Activated CD8-positive, alpha-beta T cell treated with anti-CD3 and anti-CD28 coated beads, Interleukin-2, amount 10 ng/mL, durations not matched to agents 7 days and 5 days (primary cell): Measurements from ENCODE around the gene EXTL1. TPM values are rescaled to one million over a fixed set of nuclear protein-coding genes. Genes with fewer than 3 reads are reported as not detected.

Experiments used
- ATAC-seq: fragments of 150-1000 bp; cut with Tn5 transposase; one replicate; pipeline ENCODE4 v1.10.0; 2021; ENCODE audit warnings: moderate library complexity
- CTCF ChIA-PET: fragments of 350-600 bp; sonication (Branson Sonifier 250); formaldehyde crosslinking; loops from one replicate; lab custom pipeline; 2021; ENCODE audit warnings: antibody characterized with exemption; lab: Charles Lee
- POLR2A ChIA-PET: fragments of 350-600 bp; sonication (Branson Sonifier 250); formaldehyde crosslinking; loops from one replicate; lab custom pipeline; 2021; ENCODE audit warnings: antibody characterized with exemption; lab: Charles Lee
- DNase-seq: peaks from one replicate; pipeline ENCODE4 v3.0.0-alpha.2; 2020
- H3K27ac Mint-ChIP-seq: one replicate; pipeline ENCODE4 v1.8.0; 2021; ENCODE audit warnings: mild to moderate bottlenecking, mixed read lengths
- H3K27me3 Mint-ChIP-seq: one replicate; pipeline ENCODE4 v1.8.0; 2021; ENCODE audit warnings: low read depth, mixed read lengths
- H3K36me3 Mint-ChIP-seq: one replicate; pipeline ENCODE4 v1.8.0; 2021; ENCODE audit warnings: low read depth, mixed read lengths
- H3K4me1 Mint-ChIP-seq: one replicate; pipeline ENCODE4 v1.8.0; 2021; ENCODE audit warnings: low read depth, mixed read lengths
- H3K4me3 Mint-ChIP-seq: one replicate; pipeline ENCODE4 v1.8.0; 2021; ENCODE audit warnings: mild to moderate bottlenecking, mixed read lengths
- H3K9me3 Mint-ChIP-seq: one replicate; pipeline ENCODE4 v1.8.0; 2022; ENCODE audit warnings: mixed read lengths; ENCODE audit not compliant: insufficient read depth
- total RNA-seq, 2 experiments: library from RNA; stranded (reverse); gene quantifications; one replicate each; pipeline ENCODE4 v1.2.3, GENCODE V29; 2021

EXTL1 gene
- total RNA-seq, 2 experiments from 2014 or later: not detected

DNA sequence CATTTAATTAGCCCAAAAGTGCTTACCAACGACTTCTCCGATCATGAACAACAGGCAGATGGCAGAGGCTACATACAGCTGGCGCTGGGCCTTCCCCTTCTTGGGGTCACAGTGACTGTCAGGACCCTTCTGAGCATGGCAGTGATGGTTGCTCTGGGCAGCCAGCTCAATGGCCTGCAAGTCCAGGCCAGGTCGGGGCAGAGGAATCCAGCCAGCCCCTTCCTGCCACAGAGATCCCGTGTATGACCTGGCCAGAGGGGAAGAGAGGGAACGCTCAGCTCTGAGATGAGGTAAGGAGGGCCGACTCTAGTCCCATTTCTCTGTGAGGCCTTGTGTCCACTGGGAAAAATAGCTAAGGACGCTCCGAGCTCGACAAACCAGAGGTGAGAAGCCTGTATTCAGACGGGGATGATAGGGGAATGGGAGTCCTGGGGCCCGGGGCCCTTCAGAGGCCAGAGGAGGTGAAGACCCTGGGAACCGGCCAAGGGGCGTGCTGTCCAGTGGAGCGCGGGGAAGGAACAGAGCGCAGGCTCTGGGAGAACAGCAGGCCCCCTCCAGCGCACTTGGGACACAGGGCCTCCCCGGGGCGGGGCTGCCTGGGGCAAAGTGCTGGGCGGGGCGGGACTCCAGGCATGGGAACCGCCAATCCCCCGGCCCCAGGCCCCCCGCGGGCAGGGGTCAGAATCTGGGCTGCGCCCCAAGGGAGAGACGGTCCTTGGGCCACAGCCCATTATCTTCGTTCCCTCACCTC is 23.6 kb downstream of the EXTL1 start:
- POLR2A ChIA-PET: no interaction called here
- H3K4me1 Mint-ChIP-seq: peaks cover 8% of the 10 kb centered on the region
- no peak overlapping the region for H3K27ac Mint-ChIP-seq
- H3K4me3 Mint-ChIP-seq: no peak overlapping the region
- CTCF ChIA-PET: interaction anchor here (0.7 to 1.9 kb wide), 3 partner anchors 9 to 125 kb away, joined by 3 to 9 read pairs (median 4); partner anchors contain the start of gene ZNF593
- peaks cover 63% of the 10 kb centered on the region for H3K27me3 Mint-ChIP-seq
- H3K9me3 Mint-ChIP-seq: no peaks in the 10 kb centered on the region
- ATAC-seq: no peak
- H3K36me3 Mint-ChIP-seq: no peaks in the 10 kb centered on the region
- DNase-seq: no peak

- no peak for DNase-seq
- ChIA-PET CTCF (interaction anchor here (1.9 kb wide), 1 partner anchor 9 kb away, joined by 9 read pairs; no protein-coding TSS in a partner anchor), POLR2A (no interaction called here)
- Mint-ChIP-seq H3K9me3 (no peaks in the 10 kb centered on the region), H3K4me3 (no peak within 1 kb of the TSS), H3K27me3 (peaks cover 67% of the 10 kb centered on the region), H3K36me3 (no peaks in the 10 kb centered on the region), H3K27ac (no peak within 1 kb of the TSS), H3K4me1 (peaks cover 9% of the 10 kb centered on the region)
- no peak for ATAC-seq
These were observed 24.2 kb downstream of the EXTL1 start, which contains the start of gene SLC30A2 for GRCh38 chr1:26045722-26046245. TSS of gene SLC30A2 (minus strand) at chr1:26046118. CDS start at chr1:26045896, 222 bp downstream.

DNA sequence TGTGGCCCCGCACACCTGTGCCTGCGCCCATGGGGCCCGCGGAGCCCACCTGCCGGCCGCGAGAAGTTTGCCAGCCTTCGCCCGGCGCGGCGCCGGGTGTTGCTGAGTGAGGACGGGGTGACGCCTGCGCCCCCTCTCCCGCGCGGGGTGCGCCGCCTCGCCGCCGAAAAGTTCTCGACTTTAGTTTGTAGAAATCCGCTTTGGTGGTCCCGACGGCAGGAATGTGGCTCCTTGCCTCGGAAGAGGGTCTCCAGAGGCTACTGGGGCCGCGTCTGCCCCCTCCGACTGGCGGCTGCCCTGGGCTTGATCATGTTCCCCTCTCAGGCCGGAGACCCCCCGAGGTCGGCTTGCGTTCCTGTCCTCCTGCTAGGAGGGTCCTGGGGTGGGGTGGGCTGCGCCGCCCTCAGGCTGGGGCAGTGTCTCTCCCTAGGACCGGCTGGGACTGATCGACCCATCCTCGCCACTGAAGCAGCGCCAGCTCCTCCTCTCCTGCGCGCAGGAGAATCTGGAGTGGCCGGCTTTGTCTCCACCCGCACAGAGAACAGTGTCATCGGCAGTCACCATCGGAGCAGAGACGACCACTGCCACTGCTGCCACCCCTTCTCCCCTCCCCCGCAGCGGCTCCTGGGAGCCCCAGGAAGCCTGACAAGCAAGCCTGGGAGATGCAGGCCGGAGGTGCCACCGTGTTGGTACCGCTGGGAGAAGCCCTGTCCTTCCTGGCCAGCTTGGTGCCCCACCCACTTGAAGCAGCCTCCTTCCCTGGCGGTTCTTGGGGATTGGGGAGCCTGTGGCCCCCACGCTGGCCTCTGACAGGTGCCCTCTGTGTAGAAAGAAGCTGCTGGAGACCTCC is 24.9 kb downstream of the EXTL1 start:
- peaks cover 69% of the 10 kb centered on the region for H3K27me3 Mint-ChIP-seq
- ATAC-seq (no peak), DNase-seq (no peak)
- H3K27ac Mint-ChIP-seq: no peak overlapping the region
- peaks cover 16% of the 10 kb centered on the region for H3K4me1 Mint-ChIP-seq
- POLR2A ChIA-PET: no interaction called here
- CTCF ChIA-PET: no interaction called here
- H3K36me3 Mint-ChIP-seq: no peaks in the 10 kb centered on the region
- no peaks in the 10 kb centered on the region for H3K9me3 Mint-ChIP-seq
- no peak overlapping the region for H3K4me3 Mint-ChIP-seq

DNA sequence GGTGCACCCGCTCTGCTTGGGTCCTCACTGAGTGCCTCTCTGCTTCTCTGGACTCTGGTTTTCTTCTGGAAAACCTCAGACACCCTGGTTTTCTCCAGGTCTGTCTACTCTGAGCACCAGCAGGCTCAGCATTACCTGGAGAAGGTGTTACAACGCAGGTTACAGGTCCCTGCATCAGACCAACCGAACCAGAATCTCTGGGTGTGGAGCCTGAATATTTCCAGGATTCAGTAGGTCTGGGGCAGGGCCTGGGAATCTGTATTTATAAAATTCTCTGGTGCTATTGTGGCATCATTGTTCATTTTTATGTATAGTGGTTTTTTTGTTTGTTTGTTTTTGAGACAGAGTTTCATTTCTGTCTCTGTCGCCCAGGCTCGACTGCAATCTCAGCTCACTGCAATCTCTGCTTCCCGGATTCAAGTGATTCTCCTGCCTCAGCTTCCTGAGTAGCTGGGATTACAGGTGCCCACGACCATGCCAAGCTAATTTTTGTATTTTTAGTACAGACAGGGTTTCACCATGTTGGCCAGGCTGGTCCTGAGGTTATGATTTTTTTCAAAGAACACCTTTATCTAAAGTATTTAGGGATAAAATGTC is 25.8 kb downstream of the EXTL1 start:
- Mint-ChIP-seq H3K27ac (no peak overlapping the region), H3K36me3 (no peaks in the 10 kb centered on the region), H3K4me3 (no peak overlapping the region), H3K4me1 (peaks cover 20% of the 10 kb centered on the region), H3K27me3 (peaks cover 73% of the 10 kb centered on the region), H3K9me3 (no peaks in the 10 kb centered on the region)
- DNase-seq (no peak), ATAC-seq (no peak)
- ChIA-PET POLR2A (no interaction called here), CTCF (interaction anchor here (1.2 kb wide), 1 partner anchor 123 kb away, joined by 3 read pairs; the partner anchor contains the start of gene ZNF593)

GRCh38 chr1:26049531-26050247 is 28.1 kb downstream of the EXTL1 start:
- H3K36me3 Mint-ChIP-seq: no peaks in the 10 kb centered on the region
- H3K27me3 Mint-ChIP-seq: peaks cover 65% of the 10 kb centered on the region
- no peak overlapping the region for H3K27ac Mint-ChIP-seq
- DNase-seq: no peak
- H3K4me3 Mint-ChIP-seq: no peak overlapping the region
- no peak for ATAC-seq
- no peaks in the 10 kb centered on the region for H3K9me3 Mint-ChIP-seq
- POLR2A ChIA-PET: no interaction called here
- CTCF ChIA-PET: no interaction called here
- peaks cover 20% of the 10 kb centered on the region for H3K4me1 Mint-ChIP-seq

DNA sequence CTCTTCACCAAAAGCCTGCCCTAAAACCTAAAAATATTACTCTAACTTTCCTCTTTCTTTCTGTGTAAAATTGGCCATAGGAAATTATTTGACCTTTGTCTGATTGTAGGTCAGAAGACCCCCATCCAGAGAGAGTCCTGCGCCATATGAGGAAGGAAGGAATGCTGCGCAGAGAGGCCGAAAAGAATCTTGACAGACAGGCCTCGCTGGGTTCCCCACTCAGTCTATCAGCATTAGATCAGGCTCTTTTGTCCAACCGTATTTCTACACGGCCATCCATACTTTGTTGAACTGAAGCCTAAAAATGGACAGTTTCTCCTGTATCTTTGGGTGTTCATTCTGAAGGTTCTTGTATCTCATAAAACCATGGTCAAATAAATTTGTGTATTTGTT is 28.7 kb downstream of the EXTL1 start:
- no peak overlapping the region for H3K4me3 Mint-ChIP-seq
- H3K36me3 Mint-ChIP-seq: no peaks in the 10 kb centered on the region
- ATAC-seq: no peak
- POLR2A ChIA-PET: no interaction called here
- peaks cover 19% of the 10 kb centered on the region for H3K4me1 Mint-ChIP-seq
- DNase-seq: no peak
- no peaks in the 10 kb centered on the region for H3K9me3 Mint-ChIP-seq
- H3K27ac Mint-ChIP-seq: no peak overlapping the region
- CTCF ChIA-PET: no interaction called here
- H3K27me3 Mint-ChIP-seq: peaks cover 60% of the 10 kb centered on the region

GRCh38 chr1:26053718-26054560 is 32.4 kb downstream of the EXTL1 start:
- Mint-ChIP-seq H3K27me3 (peaks cover 37% of the 10 kb centered on the region), H3K9me3 (no peaks in the 10 kb centered on the region), H3K36me3 (no peaks in the 10 kb centered on the region), H3K4me3 (no peak overlapping the region), H3K4me1 (peaks cover 13% of the 10 kb centered on the region), H3K27ac (no peak overlapping the region)
- DNase-seq (no peak), ATAC-seq (no peak)
- ChIA-PET POLR2A (no interaction called here), CTCF (interaction anchor here (0.9 to 2.0 kb wide), 3 partner anchors 17 to 91 kb away, joined by 3 to 7 read pairs (median 4); partner anchors contain the start of gene PAFAH2)

DNA sequence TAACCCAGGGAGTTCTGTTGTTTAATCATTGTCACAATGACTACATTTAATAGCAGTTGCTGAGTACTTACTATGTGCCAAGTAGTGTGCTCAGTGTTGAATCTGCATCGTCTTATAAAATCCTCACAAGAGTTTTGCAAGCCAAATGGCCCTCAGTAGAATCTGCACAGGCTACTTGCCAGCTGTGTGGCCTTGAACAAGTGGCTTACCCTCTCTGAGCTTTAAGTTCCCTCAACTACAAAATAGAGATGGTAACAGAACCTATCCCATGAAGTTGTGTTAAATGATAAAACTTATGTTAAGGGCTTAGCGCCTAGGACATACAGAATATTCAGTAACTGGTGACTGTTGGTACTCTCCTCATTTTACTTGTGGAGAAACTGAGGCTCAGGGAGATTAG is 33.5 kb downstream of the EXTL1 start:
- Mint-ChIP-seq H3K4me1 (peaks cover 13% of the 10 kb centered on the region), H3K9me3 (no peaks in the 10 kb centered on the region), H3K27me3 (peaks cover 31% of the 10 kb centered on the region), H3K36me3 (no peaks in the 10 kb centered on the region), H3K4me3 (no peak overlapping the region), H3K27ac (no peak overlapping the region)
- CTCF ChIA-PET: interaction anchor here (1.9 to 2.0 kb wide), 2 partner anchors 57 to 90 kb away, joined by 4 to 7 read pairs; partner anchors contain the start of gene PAFAH2
- POLR2A ChIA-PET: no interaction called here
- ATAC-seq (no peak), DNase-seq (no peak)

GRCh38 chr1:26057189-26057588 is 35.6 kb downstream of the EXTL1 start:
- no peaks in the 10 kb centered on the region for H3K36me3 Mint-ChIP-seq
- no peak overlapping the region for H3K4me3 Mint-ChIP-seq
- no peak for DNase-seq
- no peak overlapping the region for H3K27ac Mint-ChIP-seq
- POLR2A ChIA-PET: no interaction called here
- peaks cover 23% of the 10 kb centered on the region for H3K27me3 Mint-ChIP-seq
- H3K4me1 Mint-ChIP-seq: no peaks in the 10 kb centered on the region
- CTCF ChIA-PET: no interaction called here
- H3K9me3 Mint-ChIP-seq: no peaks in the 10 kb centered on the region
- ATAC-seq: no peak

GRCh38 chr1:26058052-26058595 is 36.5 kb downstream of the EXTL1 start:
- H3K27ac Mint-ChIP-seq: no peak overlapping the region
- CTCF ChIA-PET: interaction anchor here (1.3 to 1.7 kb wide), 2 partner anchors 61 to 87 kb away, joined by 3 to 5 read pairs; partner anchors contain the start of gene PAFAH2
- H3K36me3 Mint-ChIP-seq: no peaks in the 10 kb centered on the region
- H3K4me1 Mint-ChIP-seq: no peaks in the 10 kb centered on the region
- ATAC-seq (no peak), DNase-seq (no peak)
- no peaks in the 10 kb centered on the region for H3K9me3 Mint-ChIP-seq
- POLR2A ChIA-PET: no interaction called here
- H3K27me3 Mint-ChIP-seq: peaks cover 27% of the 10 kb centered on the region
- H3K4me3 Mint-ChIP-seq: no peak overlapping the region
